HCT116 (cell line): ENCODE data around the gene MORC1.

ENCODE experiments used
- ATF3 ChIP-seq: IDR thresholded peaks from 2 replicates; pipeline ENCODE4 v1.6.1; 2012
- CTCF ChIP-seq, 3 experiments: fragments of 200-600 bp in 1 of 3; sonication (generic) in 1 of 3; IDR thresholded peaks in 2 of 3; conservative IDR thresholded peaks in 1 of 3; 2 replicates each; pipeline ENCODE4 v1.5.1; 2012 to 2017; ENCODE audit warnings: low read depth in 2 of 3, low read length in 2 of 3, antibody characterized with exemption in 1 of 3, borderline replicate concordance in 1 of 3, control low read depth in 1 of 3, mild to moderate bottlenecking in 1 of 3, mixed read lengths in 1 of 3, mixed run types in 1 of 3, moderate library complexity in 1 of 3; ENCODE audit not compliant: insufficient read depth in 1 of 3
- EGR1 ChIP-seq: IDR thresholded peaks from 2 replicates; pipeline ENCODE4 v1.6.1; 2012; ENCODE audit warnings: low read depth
- ELF1 ChIP-seq: IDR thresholded peaks from 2 replicates; pipeline ENCODE4 v1.6.1; 2012; ENCODE audit warnings: low read depth, borderline replicate concordance
- EZH2 ChIP-seq: fragments of 200-600 bp; sonication (generic); IDR thresholded peaks from 2 replicates; pipeline ENCODE4 v1.6.1; 2017; ENCODE audit warnings: antibody characterized with exemption, mixed run types
- POLR2A ChIP-seq: IDR thresholded peaks from 2 replicates; pipeline ENCODE4 v1.7.0; 2011; ENCODE audit warnings: borderline replicate concordance; ENCODE audit not compliant: insufficient read depth, insufficient read length; ENCODE audit errors: extremely low read depth
- POLR2AphosphoS5 ChIP-seq: IDR thresholded peaks from 2 replicates; pipeline ENCODE4 v1.6.1; 2011; ENCODE audit warnings: mild to moderate bottlenecking, low read depth, low read length, moderate library complexity
- SP1 ChIP-seq: IDR thresholded peaks from 2 replicates; pipeline ENCODE4 v1.6.1; 2012; ENCODE audit warnings: low read depth
- TF ChIP-seq, protein P1 (sequence below): IDR thresholded peaks from 2 replicates; pipeline ENCODE4 v1.6.1; 2012; ENCODE audit warnings: low read depth

DNA sequence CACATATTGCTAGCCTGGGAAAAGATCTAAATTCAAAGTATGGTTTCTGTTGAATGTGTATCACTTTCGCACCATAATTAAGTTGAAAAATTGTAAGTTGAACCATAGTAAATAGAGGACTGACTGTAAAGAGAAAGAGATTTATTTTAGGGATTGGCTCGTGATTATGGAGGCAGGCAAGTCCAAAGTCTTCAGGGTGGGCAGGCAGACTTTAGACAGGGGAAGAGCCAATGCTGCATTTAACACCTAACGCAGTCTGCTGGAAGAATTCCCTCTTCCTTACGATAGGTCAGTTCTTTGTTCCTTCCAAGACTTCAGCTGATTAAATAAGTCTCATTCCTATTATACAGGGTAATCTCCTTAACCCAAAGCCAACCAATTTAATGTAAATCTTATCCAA, 34.4 kb upstream of the MORC1 start:
- TF ChIP-seq ELF1 (no peak), CTCF (IDR thresholded peaks at IDR 0.05 in 2 of 3, conservative IDR thresholded peaks at IDR 0.05 in 1 of 3; ENCODE audit: borderline replicate concordance in 1 of 3, insufficient read depth in 1 of 3, low read depth in 2 of 3, low read length in 2 of 3) (no peak), EGR1 (no peak), POLR2A (no peak), ATF3 (no peak), SP1 (no peak), EZH2 (no peak), POLR2AphosphoS5 (no peak)
- TF ChIP-seq, protein P1, sequence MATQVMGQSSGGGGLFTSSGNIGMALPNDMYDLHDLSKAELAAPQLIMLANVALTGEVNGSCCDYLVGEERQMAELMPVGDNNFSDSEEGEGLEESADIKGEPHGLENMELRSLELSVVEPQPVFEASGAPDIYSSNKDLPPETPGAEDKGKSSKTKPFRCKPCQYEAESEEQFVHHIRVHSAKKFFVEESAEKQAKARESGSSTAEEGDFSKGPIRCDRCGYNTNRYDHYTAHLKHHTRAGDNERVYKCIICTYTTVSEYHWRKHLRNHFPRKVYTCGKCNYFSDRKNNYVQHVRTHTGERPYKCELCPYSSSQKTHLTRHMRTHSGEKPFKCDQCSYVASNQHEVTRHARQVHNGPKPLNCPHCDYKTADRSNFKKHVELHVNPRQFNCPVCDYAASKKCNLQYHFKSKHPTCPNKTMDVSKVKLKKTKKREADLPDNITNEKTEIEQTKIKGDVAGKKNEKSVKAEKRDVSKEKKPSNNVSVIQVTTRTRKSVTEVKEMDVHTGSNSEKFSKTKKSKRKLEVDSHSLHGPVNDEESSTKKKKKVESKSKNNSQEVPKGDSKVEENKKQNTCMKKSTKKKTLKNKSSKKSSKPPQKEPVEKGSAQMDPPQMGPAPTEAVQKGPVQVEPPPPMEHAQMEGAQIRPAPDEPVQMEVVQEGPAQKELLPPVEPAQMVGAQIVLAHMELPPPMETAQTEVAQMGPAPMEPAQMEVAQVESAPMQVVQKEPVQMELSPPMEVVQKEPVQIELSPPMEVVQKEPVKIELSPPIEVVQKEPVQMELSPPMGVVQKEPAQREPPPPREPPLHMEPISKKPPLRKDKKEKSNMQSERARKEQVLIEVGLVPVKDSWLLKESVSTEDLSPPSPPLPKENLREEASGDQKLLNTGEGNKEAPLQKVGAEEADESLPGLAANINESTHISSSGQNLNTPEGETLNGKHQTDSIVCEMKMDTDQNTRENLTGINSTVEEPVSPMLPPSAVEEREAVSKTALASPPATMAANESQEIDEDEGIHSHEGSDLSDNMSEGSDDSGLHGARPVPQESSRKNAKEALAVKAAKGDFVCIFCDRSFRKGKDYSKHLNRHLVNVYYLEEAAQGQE: no peak
